HEK293 (cell line): ENCODE results near the gene ENTPD3.

Experiments used
- GLI4 ChIP-seq: fragments of 450-650 bp; formaldehyde crosslinking; IDR thresholded peaks from 2 replicates; pipeline ENCODE4 v1.5.1; 2016; ENCODE audit warnings: missing biosample characterization, missing genetic modification characterization
- GLIS2 ChIP-seq: fragments of 450-650 bp; formaldehyde crosslinking; IDR thresholded peaks from 2 replicates; pipeline ENCODE4 v1.5.1; 2016; ENCODE audit warnings: missing biosample characterization, missing genetic modification characterization
- HOXA7 ChIP-seq: sonication (generic); formaldehyde crosslinking; IDR thresholded peaks from 2 replicates; pipeline ENCODE4 v1.8.1; 2022; ENCODE audit warnings: missing genetic modification reagents, borderline replicate concordance
- HOXC10 ChIP-seq: sonication (generic); formaldehyde crosslinking; IDR thresholded peaks from 2 replicates; pipeline ENCODE4 v1.8.1; 2023; ENCODE audit warnings: mild to moderate bottlenecking, missing genetic modification reagents
- MYNN ChIP-seq: fragments of 450-650 bp; formaldehyde crosslinking; IDR thresholded peaks from 2 replicates; pipeline ENCODE4 v1.5.1; 2016; ENCODE audit warnings: missing biosample characterization, missing genetic modification characterization, borderline replicate concordance
- ZNF274 ChIP-seq, 2 experiments: fragments of 200-500 bp in 1 of 2; fragments of 450-650 bp in 1 of 2; sonication (Bioruptor generic) in 1 of 2; formaldehyde crosslinking in 1 of 2; IDR thresholded peaks; 2 replicates each; pipeline versions ENCODE4 v1.5.1 to v1.6.1; 2014 to 2016; ENCODE audit warnings: borderline replicate concordance in 1 of 2, inconsistent platforms in 1 of 2, low read length in 1 of 2, missing biosample characterization in 1 of 2, missing genetic modification characterization in 1 of 2
- TF ChIP-seq, protein P1 (sequence below): fragments of 450-650 bp; formaldehyde crosslinking; IDR thresholded peaks from 2 replicates; pipeline ENCODE4 v1.5.1; 2016; ENCODE audit warnings: missing biosample characterization, missing genetic modification characterization
- TF ChIP-seq, protein P2 (sequence below): fragments of 450-650 bp; formaldehyde crosslinking; IDR thresholded peaks from 2 replicates; pipeline ENCODE4 v1.5.1; 2016; ENCODE audit warnings: missing biosample characterization, missing genetic modification characterization
- TF ChIP-seq, protein P3 (sequence below): fragments of 450-650 bp; formaldehyde crosslinking; IDR thresholded peaks from 2 replicates; pipeline ENCODE4 v1.5.1; 2016; ENCODE audit warnings: missing biosample characterization, missing genetic modification characterization
- TF ChIP-seq, protein P4 (sequence below): fragments of 450-650 bp; formaldehyde crosslinking; IDR thresholded peaks from 2 replicates; pipeline ENCODE4 v1.5.1; 2016; ENCODE audit warnings: missing biosample characterization, missing genetic modification characterization
- TF ChIP-seq, protein P5 (sequence below): fragments of 450-650 bp; formaldehyde crosslinking; IDR thresholded peaks from 2 replicates; pipeline ENCODE4 v1.5.1; 2016; ENCODE audit warnings: missing biosample characterization, missing genetic modification characterization, borderline replicate concordance

DNA sequence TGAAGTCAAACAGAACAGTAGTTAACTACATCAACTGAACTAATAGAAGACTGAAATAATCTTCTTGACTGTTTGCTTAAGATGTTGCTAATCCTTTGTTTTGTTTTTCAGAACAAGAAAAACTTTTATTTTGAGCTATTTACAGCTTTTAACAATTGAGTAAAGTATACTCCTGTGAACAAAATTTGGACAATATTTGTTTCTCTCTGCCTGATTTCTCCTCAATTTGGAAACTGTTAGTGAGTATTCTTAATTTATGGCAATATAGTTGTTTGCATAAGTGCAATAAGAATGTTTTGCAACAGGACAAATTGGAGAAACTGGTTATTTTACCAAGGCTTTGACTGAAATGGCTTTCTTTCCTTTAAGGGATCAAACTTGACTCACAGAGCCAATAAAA lies 36.5 kb upstream of the ENTPD3 start:
- TF ChIP-seq GLI4 (no peak), HOXC10 (no peak), HOXA7 (no peak), ZNF274 (IDR thresholded peaks at IDR 0.05; ENCODE audit: low read length) (no peak), ZNF274 (tag by site-specific recombination; IDR thresholded peaks at IDR 0.05; ENCODE audit: borderline replicate concordance) (no peak), GLIS2 (tag by site-specific recombination) (no peak), MYNN (no peak)
- TF ChIP-seq, protein P1, sequence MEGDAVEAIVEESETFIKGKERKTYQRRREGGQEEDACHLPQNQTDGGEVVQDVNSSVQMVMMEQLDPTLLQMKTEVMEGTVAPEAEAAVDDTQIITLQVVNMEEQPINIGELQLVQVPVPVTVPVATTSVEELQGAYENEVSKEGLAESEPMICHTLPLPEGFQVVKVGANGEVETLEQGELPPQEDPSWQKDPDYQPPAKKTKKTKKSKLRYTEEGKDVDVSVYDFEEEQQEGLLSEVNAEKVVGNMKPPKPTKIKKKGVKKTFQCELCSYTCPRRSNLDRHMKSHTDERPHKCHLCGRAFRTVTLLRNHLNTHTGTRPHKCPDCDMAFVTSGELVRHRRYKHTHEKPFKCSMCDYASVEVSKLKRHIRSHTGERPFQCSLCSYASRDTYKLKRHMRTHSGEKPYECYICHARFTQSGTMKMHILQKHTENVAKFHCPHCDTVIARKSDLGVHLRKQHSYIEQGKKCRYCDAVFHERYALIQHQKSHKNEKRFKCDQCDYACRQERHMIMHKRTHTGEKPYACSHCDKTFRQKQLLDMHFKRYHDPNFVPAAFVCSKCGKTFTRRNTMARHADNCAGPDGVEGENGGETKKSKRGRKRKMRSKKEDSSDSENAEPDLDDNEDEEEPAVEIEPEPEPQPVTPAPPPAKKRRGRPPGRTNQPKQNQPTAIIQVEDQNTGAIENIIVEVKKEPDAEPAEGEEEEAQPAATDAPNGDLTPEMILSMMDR (tag by site-specific recombination) = no peak
- TF ChIP-seq, protein P2, sequence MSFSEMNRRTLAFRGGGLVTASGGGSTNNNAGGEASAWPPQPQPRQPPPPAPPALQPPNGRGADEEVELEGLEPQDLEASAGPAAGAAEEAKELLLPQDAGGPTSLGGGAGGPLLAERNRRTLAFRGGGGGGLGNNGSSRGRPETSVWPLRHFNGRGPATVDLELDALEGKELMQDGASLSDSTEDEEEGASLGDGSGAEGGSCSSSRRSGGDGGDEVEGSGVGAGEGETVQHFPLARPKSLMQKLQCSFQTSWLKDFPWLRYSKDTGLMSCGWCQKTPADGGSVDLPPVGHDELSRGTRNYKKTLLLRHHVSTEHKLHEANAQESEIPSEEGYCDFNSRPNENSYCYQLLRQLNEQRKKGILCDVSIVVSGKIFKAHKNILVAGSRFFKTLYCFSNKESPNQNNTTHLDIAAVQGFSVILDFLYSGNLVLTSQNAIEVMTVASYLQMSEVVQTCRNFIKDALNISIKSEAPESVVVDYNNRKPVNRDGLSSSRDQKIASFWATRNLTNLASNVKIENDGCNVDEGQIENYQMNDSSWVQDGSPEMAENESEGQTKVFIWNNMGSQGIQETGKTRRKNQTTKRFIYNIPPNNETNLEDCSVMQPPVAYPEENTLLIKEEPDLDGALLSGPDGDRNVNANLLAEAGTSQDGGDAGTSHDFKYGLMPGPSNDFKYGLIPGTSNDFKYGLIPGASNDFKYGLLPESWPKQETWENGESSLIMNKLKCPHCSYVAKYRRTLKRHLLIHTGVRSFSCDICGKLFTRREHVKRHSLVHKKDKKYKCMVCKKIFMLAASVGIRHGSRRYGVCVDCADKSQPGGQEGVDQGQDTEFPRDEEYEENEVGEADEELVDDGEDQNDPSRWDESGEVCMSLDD (tag by site-specific recombination) = no peak
- TF ChIP-seq, protein P3, sequence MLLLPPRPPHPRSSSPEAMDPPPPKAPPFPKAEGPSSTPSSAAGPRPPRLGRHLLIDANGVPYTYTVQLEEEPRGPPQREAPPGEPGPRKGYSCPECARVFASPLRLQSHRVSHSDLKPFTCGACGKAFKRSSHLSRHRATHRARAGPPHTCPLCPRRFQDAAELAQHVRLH (tag by site-specific recombination) = no peak
- TF ChIP-seq, protein P4, sequence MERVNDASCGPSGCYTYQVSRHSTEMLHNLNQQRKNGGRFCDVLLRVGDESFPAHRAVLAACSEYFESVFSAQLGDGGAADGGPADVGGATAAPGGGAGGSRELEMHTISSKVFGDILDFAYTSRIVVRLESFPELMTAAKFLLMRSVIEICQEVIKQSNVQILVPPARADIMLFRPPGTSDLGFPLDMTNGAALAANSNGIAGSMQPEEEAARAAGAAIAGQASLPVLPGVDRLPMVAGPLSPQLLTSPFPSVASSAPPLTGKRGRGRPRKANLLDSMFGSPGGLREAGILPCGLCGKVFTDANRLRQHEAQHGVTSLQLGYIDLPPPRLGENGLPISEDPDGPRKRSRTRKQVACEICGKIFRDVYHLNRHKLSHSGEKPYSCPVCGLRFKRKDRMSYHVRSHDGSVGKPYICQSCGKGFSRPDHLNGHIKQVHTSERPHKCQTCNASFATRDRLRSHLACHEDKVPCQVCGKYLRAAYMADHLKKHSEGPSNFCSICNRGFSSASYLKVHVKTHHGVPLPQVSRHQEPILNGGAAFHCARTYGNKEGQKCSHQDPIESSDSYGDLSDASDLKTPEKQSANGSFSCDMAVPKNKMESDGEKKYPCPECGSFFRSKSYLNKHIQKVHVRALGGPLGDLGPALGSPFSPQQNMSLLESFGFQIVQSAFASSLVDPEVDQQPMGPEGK (tag by site-specific recombination) = no peak
- TF ChIP-seq, protein P5, sequence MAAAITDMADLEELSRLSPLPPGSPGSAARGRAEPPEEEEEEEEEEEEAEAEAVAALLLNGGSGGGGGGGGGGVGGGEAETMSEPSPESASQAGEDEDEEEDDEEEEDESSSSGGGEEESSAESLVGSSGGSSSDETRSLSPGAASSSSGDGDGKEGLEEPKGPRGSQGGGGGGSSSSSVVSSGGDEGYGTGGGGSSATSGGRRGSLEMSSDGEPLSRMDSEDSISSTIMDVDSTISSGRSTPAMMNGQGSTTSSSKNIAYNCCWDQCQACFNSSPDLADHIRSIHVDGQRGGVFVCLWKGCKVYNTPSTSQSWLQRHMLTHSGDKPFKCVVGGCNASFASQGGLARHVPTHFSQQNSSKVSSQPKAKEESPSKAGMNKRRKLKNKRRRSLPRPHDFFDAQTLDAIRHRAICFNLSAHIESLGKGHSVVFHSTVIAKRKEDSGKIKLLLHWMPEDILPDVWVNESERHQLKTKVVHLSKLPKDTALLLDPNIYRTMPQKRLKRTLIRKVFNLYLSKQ = no peak
